ENCODE data around the gene SHISA9.

DNA sequence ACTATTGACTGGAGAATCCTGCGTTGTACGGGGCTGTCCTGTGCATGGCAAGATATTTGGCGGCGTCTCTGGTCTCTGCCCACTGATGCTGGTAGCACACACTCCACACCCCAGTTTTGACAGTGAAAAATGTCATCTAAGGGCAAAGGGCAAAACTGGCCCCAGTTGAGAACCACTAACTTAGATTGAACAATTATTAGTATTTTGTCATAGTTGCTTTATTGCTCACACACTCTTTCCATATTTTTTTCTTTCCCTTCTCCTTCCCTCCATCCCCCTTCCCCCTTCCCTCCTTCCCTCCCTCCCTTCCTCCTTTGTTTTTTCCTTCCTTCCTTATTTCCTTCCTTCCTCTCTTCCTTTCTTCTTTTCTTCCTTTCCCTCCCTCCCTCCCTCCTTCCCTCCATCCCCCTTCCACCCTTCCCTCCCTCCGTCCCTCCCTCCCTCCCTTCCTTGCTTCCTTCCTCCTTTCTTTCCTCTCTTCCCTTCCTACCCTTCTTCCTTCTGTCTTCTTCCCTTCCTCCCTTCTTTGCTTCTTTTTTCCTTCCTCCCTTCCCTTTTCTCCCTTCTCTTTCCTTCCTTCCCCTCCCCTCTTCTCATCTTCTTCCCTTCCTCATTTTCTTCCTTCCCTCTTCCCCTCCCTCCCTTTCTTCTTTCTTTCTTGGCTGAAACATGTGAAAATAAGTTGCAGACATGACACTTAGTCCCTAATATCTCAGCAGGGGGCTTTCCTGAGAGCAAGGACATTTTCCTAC lies 5.5 kb downstream of the SHISA9 start:
- no peak for TF ChIP-seq EP300 (IDR thresholded peaks at IDR 0.05)
- TF ChIP-seq, protein P1, sequence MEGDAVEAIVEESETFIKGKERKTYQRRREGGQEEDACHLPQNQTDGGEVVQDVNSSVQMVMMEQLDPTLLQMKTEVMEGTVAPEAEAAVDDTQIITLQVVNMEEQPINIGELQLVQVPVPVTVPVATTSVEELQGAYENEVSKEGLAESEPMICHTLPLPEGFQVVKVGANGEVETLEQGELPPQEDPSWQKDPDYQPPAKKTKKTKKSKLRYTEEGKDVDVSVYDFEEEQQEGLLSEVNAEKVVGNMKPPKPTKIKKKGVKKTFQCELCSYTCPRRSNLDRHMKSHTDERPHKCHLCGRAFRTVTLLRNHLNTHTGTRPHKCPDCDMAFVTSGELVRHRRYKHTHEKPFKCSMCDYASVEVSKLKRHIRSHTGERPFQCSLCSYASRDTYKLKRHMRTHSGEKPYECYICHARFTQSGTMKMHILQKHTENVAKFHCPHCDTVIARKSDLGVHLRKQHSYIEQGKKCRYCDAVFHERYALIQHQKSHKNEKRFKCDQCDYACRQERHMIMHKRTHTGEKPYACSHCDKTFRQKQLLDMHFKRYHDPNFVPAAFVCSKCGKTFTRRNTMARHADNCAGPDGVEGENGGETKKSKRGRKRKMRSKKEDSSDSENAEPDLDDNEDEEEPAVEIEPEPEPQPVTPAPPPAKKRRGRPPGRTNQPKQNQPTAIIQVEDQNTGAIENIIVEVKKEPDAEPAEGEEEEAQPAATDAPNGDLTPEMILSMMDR (IDR thresholded peaks at IDR 0.05), result no peak
- no peak for TF ChIP-seq POLR2A (IDR thresholded peaks at IDR 0.05)
